Ovary (tissue), 9 donors: ENCODE measurements around the gene VILL. TPM values are rescaled to one million over a fixed set of nuclear protein-coding genes. Genes with fewer than 3 reads are reported as not detected.

ENCODE experiments used
- DNase-seq, 5 donors: peaks; one replicate each; pipeline ENCODE4 v3.0.0-alpha.2; 2019 to 2020
- H3K27ac ChIP-seq, 2 donors: fragments of 200-600 bp; one replicate each; pipeline versions ENCODE4 v1.5.1 to v1.8.0; 2019 to 2022
- H3K27me3 ChIP-seq: fragments of 200-600 bp; one replicate; pipeline ENCODE4 v1.8.0; 2022
- H3K36me3 ChIP-seq: fragments of 200-600 bp; sonication (generic); one replicate; pipeline ENCODE4 v1.5.1; 2019
- H3K4me1 ChIP-seq: one replicate; pipeline ENCODE4 v1.8.1; 2013; ENCODE audit warnings: mild to moderate bottlenecking, moderate library complexity; ENCODE audit not compliant: insufficient read depth
- H3K4me3 ChIP-seq: fragments of 200-600 bp; sonication (generic); one replicate; pipeline ENCODE4 v1.5.1; 2017
- H3K9me3 ChIP-seq, 2 donors: fragments of 200-600 bp in 1 of 2; sonication (generic) in 1 of 2; one replicate each; pipeline versions ENCODE4 v1.5.1 to v1.8.1; 2013 to 2019; ENCODE audit warnings: mild to moderate bottlenecking in 1 of 2, moderate library complexity in 1 of 2
- CTCF ChIP-seq, 3 donors: fragments of 450-650 bp in 2 of 3; fragments of 200-600 bp in 1 of 3; IDR thresholded peaks; one replicate each; pipeline versions ENCODE4 v1.5.1 to v1.8.0; 2016 to 2022; ENCODE audit warnings: antibody characterized with exemption in 3 of 3, mild to moderate bottlenecking in 1 of 3
- EP300 ChIP-seq: sonication (generic); formaldehyde crosslinking; IDR thresholded peaks from one replicate; pipeline ENCODE4 v1.6.1; 2017; ENCODE audit warnings: antibody characterized with exemption
- POLR2A ChIP-seq: fragments of 450-650 bp; IDR thresholded peaks from one replicate; pipeline ENCODE4 v1.6.1; 2017; ENCODE audit warnings: antibody characterized with exemption, mild to moderate bottlenecking, moderate library complexity
- WGBS, 3 donors: extraction: QIAGEN DNeasy Blood & Tissue Kit in 1 of 3; methylation state at CpG; one replicate each; pipeline versions ENCODE4 v1.1.5 to v1.1.7; 2013 to 2017; 5-methylcytosine and 5-hydroxymethylcytosine counted together
- intact Hi-C, 4 donors: fragments of 100-400 bp; cut with DNase I; formaldehyde crosslinking; loops; one replicate each; pipeline versions ENCODE4 v1.11.0 to v1.15.1; 2022 to 2023
- polyA plus RNA-seq, 2 donors: library from polyadenylated mRNA; stranded (reverse); fragments of 200-250 nt in 1 of 2; fragments of 350-450 nt in 1 of 2; fragmentation: Illumina TruSeq in 1 of 2; extraction: RNeasy Lipid Tissue Mini Kit (QIAGEN cat#74804) in 1 of 2; gene quantifications; one replicate each; pipeline ENCODE4 v1.2.3, GENCODE V29; 2013 to 2014
- total RNA-seq, 7 donors: library from RNA; depleted of rRNA in 2 of 7; stranded (reverse); fragments of >200 nt in 2 of 7; fragmentation: NEBNext Ultra II Directional in 3 of 7; extraction: Animal tissue kit (Norgen Biotek cat#: 25700) in 3 of 7; gene quantifications; one replicate each; pipeline versions ENCODE4 v1.1.0 to v1.2.4, GENCODE V29; 2016 to 2023
- donor health status: DM: no; HTN: no; CAD: no; lungs with moderate emphysema.
- donor health status: DM: no; HTN: no; CAD: no.
- donor health status: Bipolar disorder and iron deficiency.
- donor health status: DM: yes; HTN: yes; CAD: no.
- donor health status: DM: no; HTN: no; CAD: no.
- donor health status: DM: yes; HTN: yes; CAD: no.

The VILL gene
- total and polyA plus RNA-seq, 9 donors = 4.8 to 13.2 (median 8.8) TPM

GRCh38 chr3:37964716-37965115 is 25.9 kb upstream of the VILL start:
- TF ChIP-seq EP300 = no peak
- no peaks in the 10 kb centered on the region for H3K9me3 ChIP-seq
- H3K4me1 ChIP-seq = peaks cover 1% of the 10 kb centered on the region
- H3K27ac ChIP-seq = no peak overlapping the region
- no peaks in the 10 kb centered on the region for H3K36me3 ChIP-seq
- H3K27me3 ChIP-seq = no peaks in the 10 kb centered on the region
- no peak for DNase-seq
- no peak overlapping the region for H3K4me3 ChIP-seq
- intact Hi-C loops = loop anchor here in 2 of 4 donors (5.0 to 10.0 kb wide), 2 partner anchors 107 to 110 kb away; no protein-coding TSS in a partner anchor
- 93 to 100% (median 97%) methylated on average over 1 of the region's 1 CpG for WGBS, 3 donors

GRCh38 chr3:37967260-37967881 is 23.2 kb upstream of the VILL start:
- WGBS, 3 donors = 56 to 67% (median 60%) methylated on average over 7 of the region's 7 CpGs
- Histone ChIP-seq H3K27ac (no peak overlapping the region), H3K27me3 (no peaks in the 10 kb centered on the region), H3K4me3 (no peak overlapping the region), H3K9me3 (no peaks in the 10 kb centered on the region), H3K4me1 (peaks cover 1% of the 10 kb centered on the region), H3K36me3 (no peaks in the 10 kb centered on the region)
- intact Hi-C loops = loop anchor here in 3 of 4 donors (2.0 to 10.0 kb wide), 3 partner anchors 110 to 113 kb away; no protein-coding TSS in a partner anchor
- peak; percentile 58 to 76 (median 72) for DNase-seq
- TF ChIP-seq POLR2A (no peak), EP300 (no peak), CTCF (IDR thresholded peaks at IDR 0.05) (peak; percentile 54 to 74 (median 59))

- Histone ChIP-seq H3K4me3 (no peak overlapping the region), H3K36me3 (no peaks in the 10 kb centered on the region), H3K27me3 (no peaks in the 10 kb centered on the region), H3K4me1 (no peaks in the 10 kb centered on the region), H3K9me3 (no peaks in the 10 kb centered on the region), H3K27ac (no peak overlapping the region)
- WGBS, 3 donors = 90 to 92% (median 92%) methylated on average over 9 of the region's 9 CpGs
- no peak for DNase-seq
- intact Hi-C loops = loop anchor here in 3 of 4 donors (2.0 to 10.0 kb wide), 3 partner anchors 111 to 113 kb away; no protein-coding TSS in a partner anchor
- TF ChIP-seq CTCF (IDR thresholded peaks at IDR 0.05) = no peak
- no peak for TF ChIP-seq POLR2A
- TF ChIP-seq EP300 = no peak
These were observed 22.4 kb upstream of the VILL start for GRCh38 chr3:37968199-37968598.

- no peaks in the 10 kb centered on the region for H3K27me3 ChIP-seq
These were observed 21.6 kb upstream of the VILL start for GRCh38 chr3:37968813-37969595.

More at GRCh38 chr3:37968813-37969595, 21.6 kb upstream of the VILL start:
- Histone ChIP-seq H3K4me3 (no peak overlapping the region), H3K36me3 (no peaks in the 10 kb centered on the region), H3K4me1 (peaks cover 2% of the 10 kb centered on the region), H3K9me3 (no peaks in the 10 kb centered on the region), H3K27ac (no peak overlapping the region)
- TF ChIP-seq EP300 = no peak
- TF ChIP-seq POLR2A = no peak
- TF ChIP-seq CTCF (IDR thresholded peaks at IDR 0.05) = no peak
- no peak for DNase-seq
- WGBS, 3 donors = 75 to 87% (median 79%) methylated on average over 15 of the region's 15 CpGs
- intact Hi-C loops = loop anchor here in 3 of 4 donors (2.0 to 10.0 kb wide), 3 partner anchors 112 to 114 kb away; no protein-coding TSS in a partner anchor
